Stimulated activated effector memory CD8-positive, alpha-beta T cell treated with anti-CD3 and anti-CD28 coated beads, Interleukin-12 subunit alpha, Interleukin-12 subunit beta, amount 100 ng/mL, for 72 hours (primary cell): ENCODE results near the gene MACROD1.
A peak's percentile ranks its signal among the peaks of the same experiment; 100 is the strongest.

Experiments
- ATAC-seq: fragments of 150-1000 bp; cut with Tn5 transposase; 2 replicates; pipeline ENCODE4 v1.10.0; 2021
- DNase-seq, 2 donors: peaks; one replicate each; pipeline ENCODE4 v3.0.0; 2021 to 2022; ENCODE audit warnings: low spot score in 2 of 2
- H3K27ac Mint-ChIP-seq: one replicate; pipeline ENCODE4 v1.8.0; 2022; ENCODE audit warnings: mild to moderate bottlenecking, mixed read lengths
- H3K36me3 Mint-ChIP-seq: one replicate; pipeline ENCODE4 v1.8.0; 2022; ENCODE audit warnings: mild to moderate bottlenecking, mixed read lengths
- H3K4me1 Mint-ChIP-seq: one replicate; pipeline ENCODE4 v1.8.0; 2022; ENCODE audit warnings: mixed read lengths
- H3K4me3 Mint-ChIP-seq: one replicate; pipeline ENCODE4 v1.8.0; 2022; ENCODE audit warnings: mild to moderate bottlenecking, mixed read lengths
- H3K9me3 Mint-ChIP-seq: one replicate; pipeline ENCODE4 v1.8.0; 2022; ENCODE audit warnings: mixed read lengths

The MACROD1 gene

GRCh38 chr11:64005691-64006090 is 160.2 kb downstream of the MACROD1 start:
- DNase-seq, result no peak
- Mint-ChIP-seq H3K4me3 (no peak overlapping the region), H3K9me3 (peaks cover 6% of the 10 kb centered on the region), H3K36me3 (peaks cover 7% of the 10 kb centered on the region), H3K27ac (no peak overlapping the region), H3K4me1 (peaks cover 22% of the 10 kb centered on the region)
- ATAC-seq, result no peak

- no peaks in the 10 kb centered on the region for H3K9me3 Mint-ChIP-seq
- DNase-seq (no peak), ATAC-seq (no peak)
- peaks cover 27% of the 10 kb centered on the region for H3K4me1 Mint-ChIP-seq
- no peak overlapping the region for H3K27ac Mint-ChIP-seq
- H3K36me3 Mint-ChIP-seq, result peaks cover 7% of the 10 kb centered on the region
- H3K4me3 Mint-ChIP-seq, result no peak overlapping the region
Measured at GRCh38 chr11:64004590-64004984, 161.3 kb downstream of the MACROD1 start.

- no peak overlapping the region for H3K27ac Mint-ChIP-seq
Measured at GRCh38 chr11:64003807-64004589, 161.9 kb downstream of the MACROD1 start.

GRCh38 chr11:64001484-64002420 is 164.2 kb downstream of the MACROD1 start:
- Mint-ChIP-seq H3K36me3 (peaks cover 23% of the 10 kb centered on the region), H3K4me1 (peaks cover 26% of the 10 kb centered on the region), H3K9me3 (no peaks in the 10 kb centered on the region), H3K4me3 (peak overlapping the region; percentile 29), H3K27ac (peak overlapping the region; percentile 30)
- no peak for ATAC-seq
- no peak for DNase-seq

More at GRCh38 chr11:64003807-64004589, 161.9 kb downstream of the MACROD1 start:
- Mint-ChIP-seq H3K36me3 (peaks cover 7% of the 10 kb centered on the region), H3K4me3 (no peak overlapping the region), H3K9me3 (no peaks in the 10 kb centered on the region), H3K4me1 (peaks cover 27% of the 10 kb centered on the region)
- no peak for DNase-seq
- ATAC-seq, result no peak

DNA sequence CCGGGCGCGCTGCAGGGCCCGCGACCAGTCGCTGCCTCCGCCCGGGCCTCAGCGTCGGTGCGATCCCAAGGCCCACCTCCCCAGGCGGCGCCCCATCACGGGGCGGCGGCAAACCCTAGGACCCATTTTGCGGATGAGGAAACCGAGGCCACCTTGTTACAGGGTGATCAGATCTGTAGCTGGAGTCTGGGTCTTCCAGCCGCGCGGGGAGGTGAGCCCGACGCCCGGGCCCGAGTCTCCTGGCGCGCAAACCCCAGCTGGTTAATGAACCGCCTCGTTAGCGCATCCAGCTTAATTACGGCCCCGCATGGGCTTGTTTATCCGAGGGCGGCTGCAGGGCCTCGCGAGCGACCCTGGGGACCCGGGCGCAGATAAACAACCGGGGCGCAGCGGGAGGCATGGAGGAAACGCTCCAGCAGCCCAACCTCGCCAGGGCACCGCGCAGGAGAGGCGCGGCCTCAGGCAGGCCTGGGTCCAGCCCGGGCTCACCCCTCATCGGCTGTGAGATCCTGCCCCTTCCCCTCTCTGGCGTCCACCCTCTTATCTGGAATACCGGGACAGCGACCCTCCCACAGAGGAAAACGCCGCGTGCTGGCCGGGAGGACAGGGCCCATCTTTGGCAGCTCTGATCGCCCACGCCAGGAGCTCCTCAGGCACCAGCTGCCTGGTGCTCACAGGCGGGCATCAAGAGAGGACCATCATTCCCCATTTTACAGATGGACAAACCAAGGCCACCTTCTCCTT is 165.0 kb downstream of the MACROD1 start:
- peaks cover 23% of the 10 kb centered on the region for H3K36me3 Mint-ChIP-seq
- H3K4me1 Mint-ChIP-seq, result peaks cover 26% of the 10 kb centered on the region
- no peak for ATAC-seq
- H3K27ac Mint-ChIP-seq, result no peak overlapping the region
- no peaks in the 10 kb centered on the region for H3K9me3 Mint-ChIP-seq
- H3K4me3 Mint-ChIP-seq, result peak overlapping the region; percentile 50
- DNase-seq, result no peak

GRCh38 chr11:64000026-64000739 is 165.7 kb downstream of the MACROD1 start:
- ATAC-seq, result peak; percentile 84
- DNase-seq, result peak; percentile 68 to 84
- no peaks in the 10 kb centered on the region for H3K9me3 Mint-ChIP-seq
- peaks cover 26% of the 10 kb centered on the region for H3K36me3 Mint-ChIP-seq
- no peak overlapping the region for H3K27ac Mint-ChIP-seq
- peak overlapping the region; percentile 50 for H3K4me3 Mint-ChIP-seq
- peaks cover 26% of the 10 kb centered on the region for H3K4me1 Mint-ChIP-seq

DNA sequence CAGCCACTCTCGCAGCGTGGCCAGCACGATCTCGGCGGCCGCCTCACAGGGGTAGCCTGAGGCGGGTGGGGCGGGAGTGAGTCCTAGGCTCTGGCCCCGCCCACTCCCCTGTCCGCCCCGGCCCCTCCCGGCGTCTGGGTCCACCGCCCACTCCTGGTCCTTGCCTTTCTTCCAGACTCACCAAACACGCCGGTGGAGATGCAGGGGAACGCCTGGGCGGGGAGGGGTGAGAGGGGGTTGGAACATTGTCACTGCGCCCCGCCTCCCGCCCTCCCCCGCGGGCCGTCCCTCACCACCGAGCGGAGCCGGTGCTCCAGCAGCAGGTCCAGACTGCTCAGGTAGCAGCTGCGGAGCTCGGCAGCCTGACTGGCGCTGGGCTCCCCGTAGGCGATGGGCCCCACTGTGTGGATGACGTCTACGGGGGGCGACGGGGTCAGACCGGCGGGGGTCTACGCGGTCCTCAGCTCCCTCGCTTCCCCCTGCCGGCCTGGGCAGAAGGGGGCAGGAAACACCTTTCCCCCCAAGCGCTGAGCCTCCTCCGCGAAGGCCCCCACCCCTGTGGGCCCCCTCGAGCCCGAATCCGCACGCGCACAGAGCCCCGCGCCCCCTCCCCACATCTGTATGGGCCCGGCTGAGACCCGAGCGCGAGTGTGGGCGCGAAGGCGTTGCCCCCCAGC is 166.4 kb downstream of the MACROD1 start:
- H3K4me1 Mint-ChIP-seq, result peaks cover 32% of the 10 kb centered on the region
- H3K9me3 Mint-ChIP-seq, result no peaks in the 10 kb centered on the region
- peak overlapping the region; percentile 50 for H3K4me3 Mint-ChIP-seq
- peaks cover 33% of the 10 kb centered on the region for H3K36me3 Mint-ChIP-seq
- peak; percentile 48 to 68 for DNase-seq
- H3K27ac Mint-ChIP-seq, result no peak overlapping the region
- peak; percentile 62 for ATAC-seq

- Mint-ChIP-seq H3K36me3 (peaks cover 41% of the 10 kb centered on the region), H3K4me1 (peaks cover 36% of the 10 kb centered on the region), H3K9me3 (no peaks in the 10 kb centered on the region), H3K27ac (peak overlapping the region; percentile 83), H3K4me3 (peak overlapping the region; percentile 50)
- ATAC-seq, result no peak
- DNase-seq, result no peak
Measured at GRCh38 chr11:63998558-63999348, 167.2 kb downstream of the MACROD1 start.

- H3K36me3 Mint-ChIP-seq, result peaks cover 49% of the 10 kb centered on the region
- no peak overlapping the region for H3K4me3 Mint-ChIP-seq
- peak overlapping the region; percentile 83 for H3K27ac Mint-ChIP-seq
- DNase-seq (no peak), ATAC-seq (no peak)
- no peaks in the 10 kb centered on the region for H3K9me3 Mint-ChIP-seq
- peaks cover 41% of the 10 kb centered on the region for H3K4me1 Mint-ChIP-seq
Measured at GRCh38 chr11:63997801-63998337, 168.0 kb downstream of the MACROD1 start.

DNA sequence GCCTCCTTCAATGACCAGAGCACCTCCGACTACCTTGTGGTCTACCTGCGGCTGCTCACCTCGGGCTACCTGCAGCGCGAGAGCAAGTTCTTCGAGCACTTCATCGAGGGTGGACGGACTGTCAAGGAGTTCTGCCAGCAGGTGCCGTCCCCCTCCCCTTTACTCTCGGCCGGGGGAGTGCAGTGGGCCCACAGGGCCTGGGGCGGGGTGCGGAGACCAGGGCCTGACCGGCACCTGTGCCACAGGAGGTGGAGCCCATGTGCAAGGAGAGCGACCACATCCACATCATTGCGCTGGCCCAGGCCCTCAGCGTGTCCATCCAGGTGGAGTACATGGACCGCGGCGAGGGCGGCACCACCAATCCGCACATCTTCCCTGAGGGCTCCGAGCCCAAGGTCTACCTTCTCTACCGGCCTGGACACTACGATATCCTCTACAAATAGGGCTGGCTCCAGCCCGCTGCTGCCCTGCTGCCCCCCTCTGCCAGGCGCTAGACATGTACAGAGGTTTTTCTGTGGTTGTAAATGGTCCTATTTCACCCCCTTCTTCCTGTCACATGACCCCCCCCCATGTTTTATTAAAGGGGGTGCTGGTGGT is 168.7 kb downstream of the MACROD1 start:
- ATAC-seq, result no peak
- H3K27ac Mint-ChIP-seq, result peak overlapping the region; percentile 83
- no peaks in the 10 kb centered on the region for H3K9me3 Mint-ChIP-seq
- no peak for DNase-seq
- peaks cover 56% of the 10 kb centered on the region for H3K36me3 Mint-ChIP-seq
- peaks cover 44% of the 10 kb centered on the region for H3K4me1 Mint-ChIP-seq
- H3K4me3 Mint-ChIP-seq, result no peak overlapping the region

DNA sequence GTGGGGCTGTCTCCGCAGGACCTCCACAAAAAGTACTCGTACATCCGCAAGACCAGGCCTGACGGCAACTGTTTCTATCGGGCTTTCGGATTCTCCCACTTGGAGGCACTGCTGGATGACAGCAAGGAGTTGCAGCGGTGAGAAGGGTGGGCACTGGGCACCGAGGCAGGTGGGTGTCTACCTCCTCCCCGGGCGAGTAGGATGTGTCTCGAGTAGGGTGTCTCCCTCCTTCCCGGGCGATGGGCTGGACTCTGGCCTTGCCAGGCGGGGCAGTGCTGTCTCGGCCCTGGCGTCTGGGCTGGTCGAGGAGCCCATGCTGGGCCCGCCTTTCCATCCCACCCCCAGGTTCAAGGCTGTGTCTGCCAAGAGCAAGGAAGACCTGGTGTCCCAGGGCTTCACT is 169.4 kb downstream of the MACROD1 start:
- Mint-ChIP-seq H3K9me3 (no peaks in the 10 kb centered on the region), H3K36me3 (peaks cover 63% of the 10 kb centered on the region), H3K4me1 (peaks cover 45% of the 10 kb centered on the region), H3K27ac (no peak overlapping the region), H3K4me3 (no peak overlapping the region)
- ATAC-seq (no peak), DNase-seq (no peak)

DNA sequence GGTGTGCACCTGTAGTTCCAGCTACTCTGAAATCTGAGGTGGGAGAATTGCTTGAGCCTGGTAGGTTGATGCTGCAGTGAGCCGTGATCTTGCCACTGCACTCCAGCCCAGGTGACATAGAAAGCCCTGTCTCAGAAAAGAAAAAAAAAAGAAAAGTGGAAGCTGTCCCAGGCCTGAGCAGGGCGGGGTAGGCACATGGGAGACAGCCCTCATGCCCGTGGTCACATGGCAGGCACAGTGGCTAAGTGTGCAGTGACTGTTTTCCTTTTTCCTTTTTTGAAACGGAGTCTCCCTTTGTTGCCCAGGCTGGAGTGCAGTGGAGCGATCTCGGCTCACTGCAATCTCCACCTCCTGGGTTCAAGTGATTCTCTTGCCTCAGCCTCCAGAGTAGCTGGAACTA is 171.9 kb downstream of the MACROD1 start:
- H3K4me1 Mint-ChIP-seq, result peaks cover 47% of the 10 kb centered on the region
- H3K4me3 Mint-ChIP-seq, result no peak overlapping the region
- ATAC-seq (no peak), DNase-seq (no peak)
- no peaks in the 10 kb centered on the region for H3K9me3 Mint-ChIP-seq
- no peak overlapping the region for H3K27ac Mint-ChIP-seq
- H3K36me3 Mint-ChIP-seq, result peaks cover 88% of the 10 kb centered on the region

DNA sequence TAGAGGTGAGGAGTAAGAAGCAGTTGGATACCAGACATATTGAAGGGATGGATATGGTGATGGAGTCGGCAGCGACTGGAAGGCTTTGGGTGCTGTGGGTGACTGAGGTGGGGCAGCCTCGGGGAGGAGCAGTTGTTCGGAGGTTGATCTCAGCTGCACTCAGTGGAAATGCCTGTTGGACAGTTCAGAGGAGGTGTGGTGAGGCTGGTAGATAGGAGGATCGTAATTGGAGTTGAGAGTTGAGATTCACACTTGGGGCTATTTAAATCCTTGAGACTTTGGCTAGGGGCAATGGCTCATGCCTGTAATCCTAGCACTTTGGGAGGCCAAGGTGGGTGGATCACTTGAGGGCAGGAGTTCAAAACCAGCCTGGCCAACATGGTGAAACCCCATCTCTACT is 172.8 kb downstream of the MACROD1 start:
- ATAC-seq (no peak), DNase-seq (no peak)
- H3K9me3 Mint-ChIP-seq, result no peaks in the 10 kb centered on the region
- H3K4me1 Mint-ChIP-seq, result peaks cover 48% of the 10 kb centered on the region
- H3K36me3 Mint-ChIP-seq, result peaks cover 88% of the 10 kb centered on the region
- peak overlapping the region; percentile 16 for H3K27ac Mint-ChIP-seq
- no peak overlapping the region for H3K4me3 Mint-ChIP-seq
